HL-60/S4 treated with phorbol 12-myristate 13-acetate at 8.2 ng/mL for 4 days and 3 days (cell line): ENCODE measurements around the gene AQP4.

Experiments
- in situ Hi-C: fragments of 300-500 bp; cut with MboI; formaldehyde crosslinking; loops from 2 replicates; pipeline ENCODE4 v1.15.0; 2022; ENCODE audit warnings: low sequenced_read_pairs

The AQP4 gene

GRCh38 chr18:26865557-26865956 is at the start of gene AQP4:
TSS of gene AQP4 (minus strand) at chr18:26865707. CDS start at chr18:26865689, 18 bp downstream.
- in situ Hi-C loops = no loop called here

- in situ Hi-C loops = no loop called here
Observed at GRCh38 chr18:26911840-26912239, 46.3 kb upstream of the AQP4 start.

GRCh38 chr18:26909599-26910290 is 44.2 kb upstream of the AQP4 start:
- in situ Hi-C loops = no loop called here

- in situ Hi-C loops = no loop called here
Observed at GRCh38 chr18:26908906-26909305, 43.4 kb upstream of the AQP4 start.

- in situ Hi-C loops = no loop called here
Observed at GRCh38 chr18:26902291-26902690, 36.8 kb upstream of the AQP4 start.

GRCh38 chr18:26901020-26901419 is 35.5 kb upstream of the AQP4 start:
- in situ Hi-C loops = no loop called here

- in situ Hi-C loops = no loop called here
Observed at GRCh38 chr18:26894426-26894825, 28.9 kb upstream of the AQP4 start.

- in situ Hi-C loops = no loop called here
Observed at GRCh38 chr18:26893996-26894395, 28.5 kb upstream of the AQP4 start.

GRCh38 chr18:26888259-26888658 is 22.8 kb upstream of the AQP4 start:
- in situ Hi-C loops = no loop called here

GRCh38 chr18:26875040-26875654 is 9.6 kb upstream of the AQP4 start:
- in situ Hi-C loops = no loop called here

GRCh38 chr18:26874283-26874682 is 8.8 kb upstream of the AQP4 start:
- in situ Hi-C loops = no loop called here

- in situ Hi-C loops = no loop called here
Observed at GRCh38 chr18:26869640-26870039, 4.1 kb upstream of the AQP4 start.

GRCh38 chr18:26868968-26869586 is 3.6 kb upstream of the AQP4 start:
- in situ Hi-C loops = no loop called here

- in situ Hi-C loops = no loop called here
Observed at GRCh38 chr18:26867471-26867870, 2.0 kb upstream of the AQP4 start.

- in situ Hi-C loops = no loop called here
Observed at GRCh38 chr18:26864658-26865057, 849 bp downstream of the AQP4 start.

GRCh38 chr18:26863921-26864497 is 1.5 kb downstream of the AQP4 start:
- in situ Hi-C loops = no loop called here

GRCh38 chr18:26863122-26863879 is 2.2 kb downstream of the AQP4 start:
- in situ Hi-C loops = no loop called here

- in situ Hi-C loops = no loop called here
Observed at GRCh38 chr18:26862084-26862483, 3.4 kb downstream of the AQP4 start.

GRCh38 chr18:26854292-26854881 is 11.1 kb downstream of the AQP4 start:
- in situ Hi-C loops = no loop called here

- in situ Hi-C loops = no loop called here
Observed at GRCh38 chr18:26853401-26853800, 12.1 kb downstream of the AQP4 start.

- in situ Hi-C loops = no loop called here
Observed at GRCh38 chr18:26843760-26844159, 21.7 kb downstream of the AQP4 start.
